ENCODE data around the gene COPRS. TPM values are rescaled to one million over a fixed set of nuclear protein-coding genes. Genes with fewer than 3 reads are reported as not detected.
"Not testable (repeated sequence)": the region's sequence is repeated elsewhere in the genome, so short reads cannot be mapped to it uniquely, and the experiment has no call there.

Gene COPRS
- total RNA-seq, 2 experiments from 2014 or later: 14.9 to 16.5 TPM

DNA sequence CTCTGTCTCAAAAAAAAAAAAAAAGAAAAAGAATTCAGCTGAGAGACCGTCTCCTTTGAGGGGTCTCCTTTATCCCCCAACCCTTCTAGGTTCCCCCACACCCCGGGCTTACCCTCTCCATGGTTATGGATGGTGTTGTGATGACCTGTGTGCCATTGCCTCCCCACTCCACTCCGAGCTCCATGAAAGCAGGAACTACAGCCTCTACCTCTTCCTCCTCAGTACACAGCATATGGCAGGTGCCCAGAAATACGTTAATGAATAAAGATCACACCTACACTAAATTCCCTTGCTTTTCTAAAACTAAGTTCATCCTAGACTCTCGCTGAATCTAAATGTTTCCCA lies 17.2 kb downstream of the COPRS start:
- DNase-seq: no peak
- peaks cover 10% of the 10 kb centered on the region for H3K27me3 Mint-ChIP-seq
- H3K27ac Mint-ChIP-seq: no peak overlapping the region
- POLR2A ChIA-PET: interaction anchor here (0.9 kb wide), 1 partner anchor 59 kb away, joined by 3 read pairs; the partner anchor contains the start of gene UTP6
- H3K36me3 Mint-ChIP-seq (ENCODE audit: low read depth): no peaks in the 10 kb centered on the region
- H3K4me1 Mint-ChIP-seq: no peaks in the 10 kb centered on the region
- CTCF ChIA-PET: interaction anchor here (0.8 to 3.4 kb wide), 10 partner anchors 8 to 452 kb away, joined by 3 to 11 read pairs (median 6); no protein-coding TSS in a partner anchor
- H3K4me3 Mint-ChIP-seq: no peak overlapping the region
- H3K9me3 Mint-ChIP-seq: no peaks in the 10 kb centered on the region

DNA sequence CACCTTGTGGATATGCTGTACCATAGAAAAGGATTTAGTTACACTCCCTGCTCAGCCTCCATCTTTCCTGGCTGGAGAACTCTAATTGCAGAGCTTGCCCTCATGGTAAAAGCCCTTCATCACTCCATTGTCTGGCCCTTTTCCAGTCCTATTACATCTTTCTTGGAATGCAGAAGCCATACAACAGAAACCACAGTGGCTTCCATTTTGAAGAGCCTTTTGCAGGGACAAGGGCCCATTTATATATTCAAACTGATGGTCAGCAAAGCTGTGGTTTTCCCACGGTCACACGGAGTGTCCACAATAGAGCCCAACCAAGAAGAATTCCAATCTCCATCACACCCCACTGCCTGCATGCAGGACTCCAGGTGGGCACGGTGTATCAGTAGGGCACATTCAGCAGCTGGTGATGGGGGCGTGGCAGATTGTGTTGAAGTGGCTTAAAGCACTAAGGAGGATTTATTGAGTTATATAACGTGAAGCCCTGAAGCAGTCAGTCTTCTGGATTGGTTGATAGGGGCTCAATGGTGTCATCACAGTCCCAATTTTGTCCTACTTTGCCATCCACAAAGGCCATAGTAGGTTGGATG lies 20.3 kb downstream of the COPRS start:
- Mint-ChIP-seq H3K4me1 (peaks cover 4% of the 10 kb centered on the region), H3K36me3 (ENCODE audit: low read depth) (no peaks in the 10 kb centered on the region), H3K27me3 (peaks cover 10% of the 10 kb centered on the region), H3K9me3 (no peaks in the 10 kb centered on the region), H3K4me3 (no peak overlapping the region), H3K27ac (no peak overlapping the region)
- ChIA-PET CTCF (no interaction called here), POLR2A (no interaction called here)
- DNase-seq: no peak

DNA sequence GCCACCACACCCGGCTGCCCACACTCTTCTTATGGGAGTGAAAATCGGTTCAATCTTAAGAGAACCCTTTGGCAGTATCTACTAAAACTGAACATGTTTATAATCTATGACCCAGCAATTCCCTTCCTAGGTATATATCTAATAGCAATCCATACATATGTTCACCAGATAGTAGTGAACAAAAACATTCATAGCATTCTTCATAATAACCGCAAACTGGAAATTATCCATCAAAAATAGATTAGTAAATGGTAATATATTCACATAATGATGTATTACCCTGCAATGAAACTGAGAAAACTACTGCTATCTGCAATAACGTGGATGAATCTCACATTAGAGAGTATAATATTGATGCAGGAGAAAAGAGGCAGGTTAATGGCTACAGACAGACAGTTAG lies 23.1 kb downstream of the COPRS start:
- ChIA-PET POLR2A (no interaction called here), CTCF (no interaction called here)
- Mint-ChIP-seq H3K4me3 (no peak overlapping the region), H3K36me3 (ENCODE audit: low read depth) (no peaks in the 10 kb centered on the region), H3K27ac (no peak overlapping the region), H3K27me3 (peaks cover 10% of the 10 kb centered on the region), H3K9me3 (no peaks in the 10 kb centered on the region), H3K4me1 (peaks cover 4% of the 10 kb centered on the region)
- DNase-seq: no peak

DNA sequence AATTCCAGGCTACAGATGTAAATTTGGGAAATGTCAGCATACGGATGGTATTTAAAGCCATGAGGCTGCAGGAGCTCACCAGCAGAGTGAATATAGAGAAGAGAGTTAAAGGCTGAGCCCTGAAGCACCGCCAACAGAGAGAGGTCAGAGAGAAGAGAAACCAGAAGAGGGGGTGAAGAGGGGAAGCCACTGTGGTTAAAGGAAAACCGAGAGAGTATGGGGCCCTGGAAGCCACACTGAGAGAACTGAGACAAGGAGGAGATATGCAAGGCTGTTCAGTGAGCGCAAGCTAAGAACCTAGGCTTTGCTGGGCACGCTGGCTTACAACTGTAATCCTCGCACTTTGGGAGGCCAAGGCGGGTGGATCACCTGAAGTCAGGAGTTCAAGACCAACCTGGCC lies 24.6 kb downstream of the COPRS start:
- Mint-ChIP-seq H3K4me3 (no peak overlapping the region), H3K36me3 (ENCODE audit: low read depth) (no peaks in the 10 kb centered on the region), H3K27ac (no peak overlapping the region), H3K9me3 (no peaks in the 10 kb centered on the region), H3K4me1 (peaks cover 4% of the 10 kb centered on the region), H3K27me3 (peaks cover 3% of the 10 kb centered on the region)
- ChIA-PET POLR2A (no interaction called here), CTCF (interaction anchor here (2.3 kb wide), 1 partner anchor 8 kb away, joined by 11 read pairs; no protein-coding TSS in a partner anchor)
- DNase-seq: no peak

DNA sequence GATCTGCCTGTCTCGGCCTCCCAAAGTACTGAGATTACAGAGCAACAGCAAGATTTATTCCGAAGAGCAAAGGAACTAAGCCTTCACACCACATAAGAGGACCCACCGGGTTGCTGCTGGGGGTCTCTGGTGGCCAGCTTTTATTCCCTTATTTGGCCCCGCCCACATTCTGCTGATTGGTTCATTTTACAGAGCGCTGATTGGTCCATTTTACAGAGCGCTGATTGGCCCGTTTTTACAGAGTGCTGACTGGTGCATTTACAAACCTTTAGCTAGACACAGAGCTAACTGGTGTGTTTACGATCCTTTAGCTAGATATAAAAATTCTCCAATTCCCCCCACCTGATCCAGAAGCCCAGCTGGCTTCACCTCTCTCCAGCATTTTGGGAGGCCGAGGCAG lies 26.3 kb downstream of the COPRS start:
- Mint-ChIP-seq H3K27ac (no peak overlapping the region), H3K36me3 (ENCODE audit: low read depth) (no peaks in the 10 kb centered on the region), H3K9me3 (no peaks in the 10 kb centered on the region), H3K27me3 (peaks cover 5% of the 10 kb centered on the region), H3K4me3 (no peak overlapping the region), H3K4me1 (peaks cover 4% of the 10 kb centered on the region)
- ChIA-PET CTCF (interaction anchor here (2.3 kb wide), 1 partner anchor 10 kb away, joined by 11 read pairs; no protein-coding TSS in a partner anchor), POLR2A (no interaction called here)
- no peak for DNase-seq

DNA sequence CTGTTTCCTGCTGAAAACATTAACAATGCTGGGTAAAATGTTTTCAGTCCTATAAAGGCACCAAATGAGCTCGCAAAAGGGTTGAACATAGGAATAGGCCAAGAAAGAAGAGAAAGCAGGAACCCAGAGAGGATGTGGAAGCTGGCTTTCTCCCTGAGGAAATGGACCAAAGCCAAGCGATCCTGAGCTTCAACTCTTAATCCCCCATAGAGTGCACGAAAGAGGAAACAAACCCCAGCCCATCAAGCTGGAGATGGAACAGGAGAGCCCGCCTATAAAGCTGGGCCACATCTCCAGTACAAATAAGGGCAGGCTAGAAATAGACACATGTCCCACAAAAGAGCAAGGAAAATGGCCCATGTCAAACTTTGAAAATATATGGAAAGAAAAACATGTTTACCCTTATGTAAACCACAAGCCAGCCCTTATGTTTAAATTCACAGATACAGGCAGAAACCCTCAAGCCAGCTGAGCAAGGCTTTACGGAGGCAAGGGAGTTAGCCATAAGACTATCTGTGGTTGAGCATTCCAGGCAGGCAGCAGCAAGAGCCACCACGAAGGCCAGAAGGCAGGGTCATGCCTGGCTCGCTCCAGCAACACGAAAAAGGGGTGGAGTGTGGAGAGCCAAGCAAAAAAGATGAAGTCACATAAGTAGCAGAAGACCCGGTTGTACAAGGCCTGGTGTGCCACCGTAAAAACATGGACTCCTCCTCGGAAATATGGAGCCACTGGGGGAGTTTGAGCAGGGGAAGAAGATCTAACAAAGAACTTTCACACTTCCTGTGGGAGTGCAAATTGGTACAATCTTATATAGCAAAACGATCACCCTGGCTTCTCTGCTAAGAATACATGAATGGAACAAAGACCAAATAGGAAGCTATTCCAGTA lies 27.8 kb downstream of the COPRS start:
- H3K4me3 Mint-ChIP-seq: no peak overlapping the region
- no peak for DNase-seq
- CTCF ChIA-PET: interaction anchor here (1.1 kb wide), 2 partner anchors 11 to 16 kb away, joined by 3 to 4 read pairs; no protein-coding TSS in a partner anchor
- H3K27me3 Mint-ChIP-seq: peaks cover 4% of the 10 kb centered on the region
- no peak overlapping the region for H3K27ac Mint-ChIP-seq
- POLR2A ChIA-PET: no interaction called here
- H3K4me1 Mint-ChIP-seq: peaks cover 4% of the 10 kb centered on the region
- H3K9me3 Mint-ChIP-seq: no peaks in the 10 kb centered on the region
- no peaks in the 10 kb centered on the region for H3K36me3 Mint-ChIP-seq (ENCODE audit: low read depth)

DNA sequence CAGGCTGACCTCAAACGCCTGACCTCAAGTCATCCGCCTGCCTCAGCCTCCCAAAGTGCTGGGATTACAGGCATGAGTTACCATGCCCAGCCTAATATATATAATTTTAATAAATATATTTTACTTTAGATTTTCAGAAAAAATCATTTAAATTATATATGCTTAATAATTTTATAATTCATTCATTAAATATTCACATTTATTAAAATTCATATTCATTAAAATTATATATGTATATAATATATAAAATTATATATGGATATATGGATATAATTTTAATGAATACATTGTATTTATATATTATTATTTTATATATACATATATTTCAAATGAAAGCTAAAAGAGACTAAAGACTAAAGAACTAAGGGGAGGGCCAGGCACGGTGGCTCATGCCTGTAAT lies 29.4 kb downstream of the COPRS start:
- no peak overlapping the region for H3K27ac Mint-ChIP-seq
- peaks cover 4% of the 10 kb centered on the region for H3K4me1 Mint-ChIP-seq
- H3K9me3 Mint-ChIP-seq: no peaks in the 10 kb centered on the region

DNA sequence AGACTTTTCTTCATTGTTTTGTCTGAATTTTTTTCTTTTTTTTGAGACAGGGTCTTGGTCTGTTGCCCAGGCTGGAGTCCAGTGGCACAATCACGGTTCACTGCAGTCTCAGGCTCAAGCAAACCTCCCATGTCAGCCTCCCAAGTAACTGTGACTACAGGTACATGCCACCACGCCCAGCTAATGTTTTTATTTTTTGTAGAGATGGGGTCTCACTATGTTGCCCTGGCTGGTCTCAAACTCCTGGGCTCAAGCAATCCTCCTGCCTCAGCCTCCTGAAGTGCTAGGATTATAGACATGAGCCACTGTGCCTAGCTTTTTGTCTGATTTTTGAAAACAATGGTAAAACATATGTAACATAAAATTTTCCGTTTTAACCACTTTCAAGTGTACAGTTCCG lies 30.1 kb downstream of the COPRS start:
- H3K4me1 Mint-ChIP-seq; DNase-seq; H3K27me3 Mint-ChIP-seq; H3K4me3 Mint-ChIP-seq; POLR2A ChIA-PET; H3K27ac Mint-ChIP-seq; H3K9me3 Mint-ChIP-seq; H3K36me3 Mint-ChIP-seq (ENCODE audit: low read depth): not testable (repeated sequence)
- CTCF ChIA-PET: interaction anchor here (1.2 kb wide), 1 partner anchor 13 kb away, joined by 5 read pairs; no protein-coding TSS in a partner anchor

More for the DNA sequence above, 29.4 kb downstream of the COPRS start:
- Mint-ChIP-seq H3K36me3 (ENCODE audit: low read depth) (no peaks in the 10 kb centered on the region), H3K4me3 (no peak overlapping the region), H3K27me3 (peaks cover 4% of the 10 kb centered on the region)
- CTCF ChIA-PET: interaction anchor here (0.7 to 1.2 kb wide), 2 partner anchors 12 to 446 kb away, joined by 5 read pairs; no protein-coding TSS in a partner anchor
- no peak for DNase-seq
- POLR2A ChIA-PET: no interaction called here

DNA sequence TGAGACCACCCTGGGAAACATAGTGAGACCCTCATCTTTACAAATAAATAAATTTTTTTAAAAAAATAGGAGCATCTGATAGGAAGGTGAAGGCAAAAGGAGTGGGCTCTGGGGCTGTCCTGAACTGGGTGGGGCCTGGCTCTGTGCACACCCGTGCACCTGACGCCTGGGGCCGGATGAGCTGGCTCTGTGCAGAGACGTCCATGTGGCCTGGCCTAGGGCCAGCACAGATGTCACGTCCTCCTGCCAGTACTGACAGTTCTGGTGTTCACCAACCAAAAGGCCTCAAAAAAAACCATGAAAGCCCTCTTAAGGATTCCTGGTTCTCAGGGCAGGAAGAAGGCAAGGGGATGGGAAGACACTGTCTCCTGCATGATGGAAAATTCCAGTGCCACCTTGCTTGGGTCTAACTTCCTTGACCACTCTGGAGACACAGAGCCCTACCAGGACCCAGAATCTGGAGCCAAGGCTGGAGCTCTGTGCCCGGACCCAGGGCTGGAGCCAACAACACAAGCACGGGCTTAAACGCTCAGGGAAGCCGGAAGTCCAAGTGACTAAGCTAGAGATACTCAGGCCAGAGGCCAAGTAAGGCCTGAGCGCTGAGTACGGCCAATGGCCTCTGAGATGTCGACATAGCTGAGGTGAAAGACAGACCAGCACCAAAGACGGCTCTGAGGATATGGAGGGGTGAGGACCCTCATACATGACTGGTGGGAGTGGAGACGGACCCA lies 32.9 kb downstream of the COPRS start:
- ChIA-PET POLR2A (no interaction called here), CTCF (no interaction called here)
- Mint-ChIP-seq H3K27me3 (peaks cover 4% of the 10 kb centered on the region), H3K4me3 (no peak overlapping the region), H3K4me1 (no peaks in the 10 kb centered on the region), H3K9me3 (no peaks in the 10 kb centered on the region), H3K36me3 (ENCODE audit: low read depth) (no peaks in the 10 kb centered on the region), H3K27ac (no peak overlapping the region)
- DNase-seq: no peak

DNA sequence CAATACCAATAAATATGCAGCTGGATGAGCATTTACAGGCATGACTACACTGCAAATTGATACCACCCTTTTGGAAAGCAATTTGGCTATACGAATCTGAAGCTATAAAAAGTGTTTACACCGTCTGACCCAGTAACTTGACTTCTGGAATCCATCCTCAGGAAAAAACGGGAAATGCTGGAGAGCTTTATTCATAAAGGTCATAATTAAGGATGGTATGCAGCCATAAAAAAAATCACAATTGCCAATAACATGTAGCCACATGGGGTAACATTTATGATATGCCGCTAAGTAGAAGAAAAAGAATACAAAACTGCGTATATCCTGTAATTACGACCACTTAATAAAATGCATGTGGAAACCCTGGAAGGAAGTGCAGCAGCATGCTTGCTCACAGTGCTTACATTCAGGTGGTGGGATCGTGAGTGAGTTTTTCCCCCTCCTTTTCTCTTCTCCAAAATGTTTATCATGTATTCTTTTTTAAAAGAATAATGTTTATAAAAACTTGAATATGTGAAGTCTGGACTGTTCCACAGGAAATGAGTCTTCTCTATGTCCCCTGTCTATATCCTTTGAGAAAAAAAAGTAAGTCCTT lies 34.2 kb downstream of the COPRS start:
- ChIA-PET POLR2A (no interaction called here), CTCF (no interaction called here)
- no peaks in the 10 kb centered on the region for H3K36me3 Mint-ChIP-seq (ENCODE audit: low read depth)
- peaks cover 4% of the 10 kb centered on the region for H3K27me3 Mint-ChIP-seq
- no peaks in the 10 kb centered on the region for H3K9me3 Mint-ChIP-seq
- no peak for DNase-seq
- no peak overlapping the region for H3K4me3 Mint-ChIP-seq
- H3K4me1 Mint-ChIP-seq: no peaks in the 10 kb centered on the region
- H3K27ac Mint-ChIP-seq: no peak overlapping the region

DNA sequence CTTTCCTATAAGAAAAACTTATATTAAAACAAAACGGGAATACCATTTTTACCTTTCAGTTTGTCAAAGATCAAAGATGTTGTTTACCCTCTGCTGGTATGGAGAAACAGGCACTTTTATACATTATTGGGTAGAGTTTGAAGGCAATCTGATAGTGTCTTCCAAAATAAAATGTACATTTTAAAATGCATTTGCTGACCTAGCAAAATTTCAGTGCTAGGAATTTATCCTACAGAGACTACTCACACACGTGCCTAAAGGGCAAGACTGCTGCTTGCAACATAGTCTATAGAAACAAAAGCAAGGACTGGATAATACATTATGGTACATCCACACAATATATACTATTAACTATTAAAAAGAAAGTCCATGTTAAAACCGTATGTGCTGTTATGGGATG lies 36.0 kb downstream of the COPRS start:
- no peaks in the 10 kb centered on the region for H3K36me3 Mint-ChIP-seq (ENCODE audit: low read depth)
- H3K4me1 Mint-ChIP-seq: no peaks in the 10 kb centered on the region
- H3K9me3 Mint-ChIP-seq: no peaks in the 10 kb centered on the region
- DNase-seq: no peak
- ChIA-PET POLR2A (no interaction called here), CTCF (no interaction called here)
- no peak overlapping the region for H3K27ac Mint-ChIP-seq
- peaks cover 5% of the 10 kb centered on the region for H3K27me3 Mint-ChIP-seq
- H3K4me3 Mint-ChIP-seq: no peak overlapping the region

DNA sequence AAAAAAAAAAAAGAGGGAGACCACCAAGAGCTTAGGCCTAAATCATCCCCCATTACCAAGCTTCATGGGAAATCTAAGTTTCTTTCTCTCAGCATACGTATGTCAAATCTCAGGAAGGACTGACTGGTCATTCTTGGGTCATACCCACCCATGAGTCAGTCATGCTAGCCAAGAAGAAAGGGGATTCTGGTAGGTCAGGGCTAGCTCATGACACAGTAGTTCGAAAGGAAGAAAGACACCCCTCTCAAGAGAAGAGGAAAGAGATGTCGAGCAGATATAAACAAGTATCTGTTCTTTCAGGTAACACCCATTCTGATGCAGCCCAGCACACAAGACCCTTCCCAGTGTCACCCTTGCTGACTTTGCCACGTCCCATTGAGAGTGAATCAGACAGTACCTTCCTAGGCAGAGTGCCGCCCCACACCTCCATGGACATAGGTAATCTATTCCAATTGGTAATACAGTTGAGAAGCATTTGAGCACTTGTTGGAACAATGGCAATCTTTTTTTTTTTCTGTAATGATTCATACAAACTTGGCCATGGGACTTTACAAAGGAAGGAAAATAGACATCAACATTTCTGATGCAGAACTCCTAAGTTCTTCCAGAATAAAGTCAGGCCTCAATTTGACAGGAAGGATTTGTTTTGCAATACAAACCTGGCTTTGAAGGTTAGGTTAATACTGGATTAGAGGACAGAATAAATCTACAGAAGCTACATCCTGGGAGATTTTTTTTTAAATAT lies 38.2 kb downstream of the COPRS start:
- ChIA-PET CTCF (no interaction called here), POLR2A (no interaction called here)
- H3K27me3 Mint-ChIP-seq: peaks cover 4% of the 10 kb centered on the region

More for the DNA sequence above, 38.2 kb downstream of the COPRS start:
- H3K27ac Mint-ChIP-seq: no peak overlapping the region
- no peaks in the 10 kb centered on the region for H3K9me3 Mint-ChIP-seq
- no peak overlapping the region for H3K4me3 Mint-ChIP-seq
- no peak for DNase-seq
- H3K36me3 Mint-ChIP-seq (ENCODE audit: low read depth): no peaks in the 10 kb centered on the region
- no peaks in the 10 kb centered on the region for H3K4me1 Mint-ChIP-seq
